ENCODE measurements around the gene NT5DC1. TPM values are rescaled to one million over a fixed set of nuclear protein-coding genes. Genes with fewer than 3 reads are reported as not detected.

The NT5DC1 gene
- polyA plus RNA-seq, 1 donor from 2014 or later, result 1.3 TPM

DNA sequence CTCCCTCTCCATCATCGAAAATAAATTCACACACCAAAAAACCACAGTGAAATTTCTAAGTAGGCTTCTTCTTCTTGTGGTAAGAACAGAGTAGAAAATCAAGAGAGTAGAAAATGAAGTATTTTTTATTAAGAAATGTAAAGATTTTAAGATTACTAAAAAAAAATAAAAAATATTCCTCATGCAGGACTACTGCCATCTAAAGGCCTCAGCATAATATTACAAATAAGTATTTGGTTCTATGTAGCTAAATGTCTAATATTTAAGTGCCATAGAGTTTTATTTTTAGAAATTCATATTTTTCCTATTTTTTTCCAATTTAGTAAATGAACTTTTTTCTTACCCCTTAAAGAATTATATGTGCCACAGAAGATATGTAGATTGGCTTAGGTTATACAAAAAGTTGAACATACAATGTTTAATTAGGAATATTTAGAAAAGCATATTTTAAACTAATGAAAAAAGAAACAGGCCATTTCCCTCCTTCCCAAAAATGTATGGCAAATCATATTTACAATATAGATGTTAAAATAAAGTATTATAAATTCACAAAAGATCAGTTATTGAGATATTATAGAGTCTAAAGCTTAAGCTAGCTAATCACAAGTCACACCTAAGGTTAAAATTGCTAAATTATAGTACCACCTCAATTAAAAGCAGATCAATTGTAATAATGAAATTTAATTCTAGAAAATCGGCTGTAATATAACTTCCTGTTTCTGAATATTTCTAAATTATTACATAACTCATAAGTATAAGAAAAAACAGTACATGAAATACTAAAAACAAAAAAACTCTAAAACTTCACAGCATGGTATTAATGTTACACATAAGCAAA, 3.5 kb upstream of the NT5DC1 start:
- TF ChIP-seq, protein P1, sequence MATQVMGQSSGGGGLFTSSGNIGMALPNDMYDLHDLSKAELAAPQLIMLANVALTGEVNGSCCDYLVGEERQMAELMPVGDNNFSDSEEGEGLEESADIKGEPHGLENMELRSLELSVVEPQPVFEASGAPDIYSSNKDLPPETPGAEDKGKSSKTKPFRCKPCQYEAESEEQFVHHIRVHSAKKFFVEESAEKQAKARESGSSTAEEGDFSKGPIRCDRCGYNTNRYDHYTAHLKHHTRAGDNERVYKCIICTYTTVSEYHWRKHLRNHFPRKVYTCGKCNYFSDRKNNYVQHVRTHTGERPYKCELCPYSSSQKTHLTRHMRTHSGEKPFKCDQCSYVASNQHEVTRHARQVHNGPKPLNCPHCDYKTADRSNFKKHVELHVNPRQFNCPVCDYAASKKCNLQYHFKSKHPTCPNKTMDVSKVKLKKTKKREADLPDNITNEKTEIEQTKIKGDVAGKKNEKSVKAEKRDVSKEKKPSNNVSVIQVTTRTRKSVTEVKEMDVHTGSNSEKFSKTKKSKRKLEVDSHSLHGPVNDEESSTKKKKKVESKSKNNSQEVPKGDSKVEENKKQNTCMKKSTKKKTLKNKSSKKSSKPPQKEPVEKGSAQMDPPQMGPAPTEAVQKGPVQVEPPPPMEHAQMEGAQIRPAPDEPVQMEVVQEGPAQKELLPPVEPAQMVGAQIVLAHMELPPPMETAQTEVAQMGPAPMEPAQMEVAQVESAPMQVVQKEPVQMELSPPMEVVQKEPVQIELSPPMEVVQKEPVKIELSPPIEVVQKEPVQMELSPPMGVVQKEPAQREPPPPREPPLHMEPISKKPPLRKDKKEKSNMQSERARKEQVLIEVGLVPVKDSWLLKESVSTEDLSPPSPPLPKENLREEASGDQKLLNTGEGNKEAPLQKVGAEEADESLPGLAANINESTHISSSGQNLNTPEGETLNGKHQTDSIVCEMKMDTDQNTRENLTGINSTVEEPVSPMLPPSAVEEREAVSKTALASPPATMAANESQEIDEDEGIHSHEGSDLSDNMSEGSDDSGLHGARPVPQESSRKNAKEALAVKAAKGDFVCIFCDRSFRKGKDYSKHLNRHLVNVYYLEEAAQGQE (IDR thresholded peaks at IDR 0.05; ENCODE audit: borderline replicate concordance), result no peak
- TF ChIP-seq CTCF (IDR thresholded peaks at IDR 0.05; ENCODE audit: poor library complexity, severe bottlenecking) (no peak), POLR2AphosphoS5 (IDR thresholded peaks at IDR 0.05) (no peak), TAF1 (IDR thresholded peaks at IDR 0.05; ENCODE audit: low read depth) (no peak), MXI1 (conservative IDR thresholded peaks at IDR 0.05; ENCODE audit: poor library complexity, severe bottlenecking) (no peak), SMC3 (conservative IDR thresholded peaks at IDR 0.05; ENCODE audit: poor library complexity) (no peak), EP300 (conservative IDR thresholded peaks at IDR 0.05; ENCODE audit: poor library complexity, severe bottlenecking) (no peak)
- Histone ChIP-seq H3F3A (ENCODE audit: insufficient read depth, low read length, poor library complexity, severe bottlenecking) (no peaks in the 10 kb centered on the region), H2AFZ (ENCODE audit: low read depth, low read length) (no peak overlapping the region), H3K36me3 (ENCODE audit: insufficient read depth, low read length) (no peaks in the 10 kb centered on the region), H4K20me1 (ENCODE audit: insufficient read depth) (no peaks in the 10 kb centered on the region), H3K9me3 (ENCODE audit: low read length) (no peaks in the 10 kb centered on the region), H3K4me2 (ENCODE audit: low read length) (no peak overlapping the region), H3K27me3 (ENCODE audit: insufficient read depth, low read depth, low read length) (no peaks in the 10 kb centered on the region), H3K27ac (ENCODE audit: low read length) (no peak overlapping the region), H3K4me3 (ENCODE audit: low read length) (no peak overlapping the region), H3K79me2 (replicated peaks; ENCODE audit: insufficient read depth, low read length) (no peaks in the 10 kb centered on the region), H3K9ac (ENCODE audit: low read length) (no peak overlapping the region), H3K9me2 (ENCODE audit: insufficient read depth, low read length) (no peaks in the 10 kb centered on the region)

DNA sequence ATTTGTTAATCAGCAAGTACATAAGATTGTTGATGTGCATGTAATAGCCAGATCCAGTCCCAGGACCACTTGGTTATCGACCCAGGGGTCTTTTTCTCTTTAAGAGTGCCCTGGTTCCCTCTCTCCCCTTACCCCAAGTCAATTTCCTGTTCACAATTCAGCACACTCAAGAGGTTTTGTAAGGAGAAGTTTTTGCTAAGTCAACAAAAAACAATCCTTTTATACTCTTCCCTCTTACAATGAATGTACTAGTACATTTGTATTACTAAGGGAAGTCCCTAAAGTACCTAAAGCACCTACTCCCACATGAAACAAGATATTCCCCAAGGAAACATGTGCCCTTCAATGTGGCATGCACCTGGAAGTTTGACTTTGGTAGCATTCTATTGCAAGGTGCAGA, 1.6 kb upstream of the NT5DC1 start:
- no peaks in the 10 kb centered on the region for H3K27me3 ChIP-seq (ENCODE audit: insufficient read depth, low read depth, low read length)
- no peak overlapping the region for H3K4me2 ChIP-seq (ENCODE audit: low read length)
- no peaks in the 10 kb centered on the region for H3K9me2 ChIP-seq (ENCODE audit: insufficient read depth, low read length)
- H3K9ac ChIP-seq (ENCODE audit: low read length), result no peak overlapping the region
- no peaks in the 10 kb centered on the region for H3K9me3 ChIP-seq (ENCODE audit: low read length)
- no peaks in the 10 kb centered on the region for H3K79me2 ChIP-seq (replicated peaks; ENCODE audit: insufficient read depth, low read length)
- no peak overlapping the region for H3K27ac ChIP-seq (ENCODE audit: low read length)
- TF ChIP-seq MXI1 (conservative IDR thresholded peaks at IDR 0.05; ENCODE audit: poor library complexity, severe bottlenecking), result no peak
- no peak for TF ChIP-seq TAF1 (IDR thresholded peaks at IDR 0.05; ENCODE audit: low read depth)
- no peak for TF ChIP-seq POLR2AphosphoS5 (IDR thresholded peaks at IDR 0.05)
- H3K36me3 ChIP-seq (ENCODE audit: insufficient read depth, low read length), result no peaks in the 10 kb centered on the region
- H4K20me1 ChIP-seq (ENCODE audit: insufficient read depth), result no peaks in the 10 kb centered on the region
- H3K4me3 ChIP-seq (ENCODE audit: low read length), result no peak overlapping the region
- no peak overlapping the region for H2AFZ ChIP-seq (ENCODE audit: low read depth, low read length)
- H3F3A ChIP-seq (ENCODE audit: insufficient read depth, low read length, poor library complexity, severe bottlenecking), result no peaks in the 10 kb centered on the region

DNA sequence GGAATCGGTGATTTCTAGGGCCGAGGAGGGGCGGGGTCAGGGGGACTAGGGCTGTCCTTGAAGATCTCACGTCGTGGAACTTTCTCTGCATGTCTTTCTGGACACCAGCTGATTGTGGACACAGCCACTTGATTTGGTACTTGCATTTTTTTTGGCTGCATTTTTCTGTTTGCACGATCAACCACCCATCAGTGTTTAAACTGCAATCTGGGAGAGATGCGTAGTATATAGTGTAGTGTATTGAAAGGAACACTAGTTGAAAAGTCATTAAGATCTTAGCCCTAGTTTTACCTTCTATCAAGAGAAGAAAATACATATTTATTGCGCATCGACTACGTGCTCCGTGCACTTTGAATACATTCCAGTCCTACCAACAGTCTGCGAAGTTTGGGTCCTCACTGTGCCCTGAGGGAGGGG, 657 bp downstream of the NT5DC1 start:
- Histone ChIP-seq H3K9ac (ENCODE audit: low read length) (peak overlapping the region; percentile 72), H3K9me3 (ENCODE audit: low read length) (no peaks in the 10 kb centered on the region), H3K36me3 (ENCODE audit: insufficient read depth, low read length) (no peaks in the 10 kb centered on the region), H3K9me2 (ENCODE audit: insufficient read depth, low read length) (no peaks in the 10 kb centered on the region), H2AFZ (ENCODE audit: low read depth, low read length) (peak overlapping the region; percentile 59), H3F3A (ENCODE audit: insufficient read depth, low read length, poor library complexity, severe bottlenecking) (no peaks in the 10 kb centered on the region), H3K79me2 (replicated peaks; ENCODE audit: insufficient read depth, low read length) (no peaks in the 10 kb centered on the region), H3K27me3 (ENCODE audit: insufficient read depth, low read depth, low read length) (no peaks in the 10 kb centered on the region), H4K20me1 (ENCODE audit: insufficient read depth) (no peaks in the 10 kb centered on the region), H3K4me2 (ENCODE audit: low read length) (peak overlapping the region; percentile 35), H3K27ac (ENCODE audit: low read length) (no peak overlapping the region), H3K4me3 (ENCODE audit: low read length) (peak overlapping the region; percentile 91)
- TF ChIP-seq EP300 (conservative IDR thresholded peaks at IDR 0.05; ENCODE audit: poor library complexity, severe bottlenecking), result no peak
